MCF 10A (cell line): ENCODE measurements around the gene FAM111B. TPM values are rescaled to one million over a fixed set of nuclear protein-coding genes. Genes with fewer than 3 reads are reported as not detected.

ENCODE experiments used
- BruUV-seq: library from RNA; stranded (reverse); fragments of 400-500 nt; replicated peaks from 2 replicates; lab custom pipeline; 2021; lab: Mats Ljungman, UMichigan
- CTCF ChIA-PET: fragments of 300-600 bp; sonication (Branson Sonifier 250); formaldehyde crosslinking; extraction: SDS; loops from one replicate; lab custom pipeline; 2021; ENCODE audit warnings: antibody characterized with exemption, inconsistent platforms; lab: Yijun Ruan, JAX
- POLR2A ChIA-PET: fragments of 300-600, 350-650 bp; sonication (Branson Sonifier 250); formaldehyde crosslinking; extraction: SDS; loops from one replicate; lab custom pipeline; 2020; ENCODE audit warnings: antibody characterized with exemption, inconsistent platforms; lab: Yijun Ruan, JAX
- DNase-seq: peaks from one replicate; pipeline ENCODE4 v3.0.0-alpha.2; 2018; ENCODE audit not compliant: unreplicated experiment
- H3K27ac Mint-ChIP-seq: one replicate; pipeline ENCODE4 v1.8.0; 2022; ENCODE audit warnings: mild to moderate bottlenecking, low read depth, mixed read lengths; ENCODE audit not compliant: unreplicated experiment
- H3K27me3 Mint-ChIP-seq: one replicate; pipeline ENCODE4 v1.8.0; 2022; ENCODE audit warnings: mixed read lengths; ENCODE audit not compliant: insufficient read depth, unreplicated experiment
- H3K36me3 Mint-ChIP-seq: one replicate; pipeline ENCODE4 v1.8.0; 2022; ENCODE audit warnings: mild to moderate bottlenecking, moderate library complexity, mixed read lengths; ENCODE audit not compliant: insufficient read depth, unreplicated experiment
- H3K4me1 Mint-ChIP-seq: one replicate; pipeline ENCODE4 v1.8.0; 2022; ENCODE audit warnings: mixed read lengths; ENCODE audit not compliant: insufficient read depth, unreplicated experiment
- H3K4me3 Mint-ChIP-seq: one replicate; pipeline ENCODE4 v1.8.0; 2022; ENCODE audit warnings: mild to moderate bottlenecking, moderate library complexity, mixed read lengths; ENCODE audit not compliant: unreplicated experiment
- H3K9me3 Mint-ChIP-seq: one replicate; pipeline ENCODE4 v1.8.0; 2022; ENCODE audit warnings: mixed read lengths; ENCODE audit not compliant: unreplicated experiment
- intact Hi-C: fragments of 100-400 bp; cut with micrococcal nuclease; formaldehyde crosslinking; loops from 2 replicates; pipeline ENCODE4 v1.14.1; 2022
- total RNA-seq: library from RNA; stranded (reverse); gene quantifications from 2 replicates; pipeline ENCODE4 v1.2.3, GENCODE V29; 2022
- TF ChIP-seq, protein P1 (sequence below): fragments of 200-600 bp; IDR thresholded peaks from one replicate; pipeline ENCODE4 v1.8.0; 2022; ENCODE audit warnings: antibody characterized with exemption, mild to moderate bottlenecking; ENCODE audit not compliant: unreplicated experiment

The FAM111B gene
- total RNA-seq, 1 experiment from 2014 or later, result 1.6 TPM

- ChIA-PET POLR2A (no interaction called here), CTCF (interaction anchor here (0.9 to 3.4 kb wide), 3 partner anchors 20 to 47 kb away, joined by 3 to 28 read pairs (median 8); no protein-coding TSS in a partner anchor)
- no peaks in the 10 kb centered on the region for H3K27me3 Mint-ChIP-seq
- H3K27ac Mint-ChIP-seq, result no peak overlapping the region
- peaks cover 8% of the 10 kb centered on the region for H3K9me3 Mint-ChIP-seq
- intact Hi-C loops, result loop anchor here (5.0 kb wide), 1 partner anchor 460 kb away; no protein-coding TSS in a partner anchor
- DNase-seq, result no peak
- no peak overlapping the region for H3K4me3 Mint-ChIP-seq
- no TSS peak for BruUV-seq
- peaks cover 18% of the 10 kb centered on the region for H3K4me1 Mint-ChIP-seq
- H3K36me3 Mint-ChIP-seq, result peaks cover 20% of the 10 kb centered on the region
- TF ChIP-seq, protein P1, sequence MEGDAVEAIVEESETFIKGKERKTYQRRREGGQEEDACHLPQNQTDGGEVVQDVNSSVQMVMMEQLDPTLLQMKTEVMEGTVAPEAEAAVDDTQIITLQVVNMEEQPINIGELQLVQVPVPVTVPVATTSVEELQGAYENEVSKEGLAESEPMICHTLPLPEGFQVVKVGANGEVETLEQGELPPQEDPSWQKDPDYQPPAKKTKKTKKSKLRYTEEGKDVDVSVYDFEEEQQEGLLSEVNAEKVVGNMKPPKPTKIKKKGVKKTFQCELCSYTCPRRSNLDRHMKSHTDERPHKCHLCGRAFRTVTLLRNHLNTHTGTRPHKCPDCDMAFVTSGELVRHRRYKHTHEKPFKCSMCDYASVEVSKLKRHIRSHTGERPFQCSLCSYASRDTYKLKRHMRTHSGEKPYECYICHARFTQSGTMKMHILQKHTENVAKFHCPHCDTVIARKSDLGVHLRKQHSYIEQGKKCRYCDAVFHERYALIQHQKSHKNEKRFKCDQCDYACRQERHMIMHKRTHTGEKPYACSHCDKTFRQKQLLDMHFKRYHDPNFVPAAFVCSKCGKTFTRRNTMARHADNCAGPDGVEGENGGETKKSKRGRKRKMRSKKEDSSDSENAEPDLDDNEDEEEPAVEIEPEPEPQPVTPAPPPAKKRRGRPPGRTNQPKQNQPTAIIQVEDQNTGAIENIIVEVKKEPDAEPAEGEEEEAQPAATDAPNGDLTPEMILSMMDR, result no peak
Observed at GRCh38 chr11:59137190-59137589, 30.2 kb downstream of the FAM111B start.

DNA sequence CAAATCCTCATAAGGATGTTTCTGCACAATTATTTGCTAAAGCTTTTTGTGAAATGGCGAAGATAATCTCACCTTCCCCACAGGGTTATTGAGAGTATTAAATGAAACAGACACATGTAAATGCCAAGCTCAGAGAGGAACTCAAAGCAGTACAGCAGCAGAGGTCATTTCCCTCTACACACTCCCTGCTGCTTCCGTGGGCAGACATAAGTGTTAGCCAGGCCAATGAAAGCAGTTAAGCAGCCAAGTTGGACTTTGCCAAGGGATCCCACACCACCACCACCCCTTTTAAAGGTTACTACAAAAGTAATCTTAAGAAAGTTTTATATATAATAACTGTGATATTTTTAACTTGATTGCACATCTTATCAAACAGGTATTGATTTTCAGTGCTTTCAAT lies 31.6 kb downstream of the FAM111B start:
- Mint-ChIP-seq H3K9me3 (no peaks in the 10 kb centered on the region), H3K4me1 (peaks cover 24% of the 10 kb centered on the region), H3K36me3 (peaks cover 14% of the 10 kb centered on the region), H3K27me3 (no peaks in the 10 kb centered on the region), H3K4me3 (no peak overlapping the region), H3K27ac (no peak overlapping the region)
- TF ChIP-seq, protein P1, result no peak
- ChIA-PET CTCF (interaction anchor here (0.5 to 1.8 kb wide), 5 partner anchors 25 to 677 kb away, joined by 3 to 8 read pairs (median 4); no protein-coding TSS in a partner anchor), POLR2A (no interaction called here)
- no peak for DNase-seq
- intact Hi-C loops, result loop anchor here (5.0 kb wide), 1 partner anchor 461 kb away; no protein-coding TSS in a partner anchor
- BruUV-seq, result no TSS peak

GRCh38 chr11:59141191-59141590 lies 34.2 kb downstream of the FAM111B start:
- Mint-ChIP-seq H3K4me3 (no peak overlapping the region), H3K9me3 (no peaks in the 10 kb centered on the region), H3K36me3 (peaks cover 14% of the 10 kb centered on the region), H3K4me1 (peaks cover 42% of the 10 kb centered on the region), H3K27ac (no peak overlapping the region), H3K27me3 (no peaks in the 10 kb centered on the region)
- BruUV-seq, result no TSS peak
- intact Hi-C loops, result loop anchor here (5.0 kb wide), 2 partner anchors 239 to 564 kb away; partner anchors contain the start of genes LPXN and ZFP91
- TF ChIP-seq, protein P1, result no peak
- DNase-seq, result no peak
- ChIA-PET CTCF (interaction anchor here (0.6 to 10.2 kb wide), 8 partner anchors 16 to 1065 kb away, joined by 3 to 146 read pairs (median 4); partner anchors contain the start of gene FAM111B), POLR2A (interaction anchor here (1.1 to 2.7 kb wide), 5 partner anchors 10 to 40 kb away, joined by 4 to 27 read pairs (median 5); partner anchors contain the start of gene DTX4)

DNA sequence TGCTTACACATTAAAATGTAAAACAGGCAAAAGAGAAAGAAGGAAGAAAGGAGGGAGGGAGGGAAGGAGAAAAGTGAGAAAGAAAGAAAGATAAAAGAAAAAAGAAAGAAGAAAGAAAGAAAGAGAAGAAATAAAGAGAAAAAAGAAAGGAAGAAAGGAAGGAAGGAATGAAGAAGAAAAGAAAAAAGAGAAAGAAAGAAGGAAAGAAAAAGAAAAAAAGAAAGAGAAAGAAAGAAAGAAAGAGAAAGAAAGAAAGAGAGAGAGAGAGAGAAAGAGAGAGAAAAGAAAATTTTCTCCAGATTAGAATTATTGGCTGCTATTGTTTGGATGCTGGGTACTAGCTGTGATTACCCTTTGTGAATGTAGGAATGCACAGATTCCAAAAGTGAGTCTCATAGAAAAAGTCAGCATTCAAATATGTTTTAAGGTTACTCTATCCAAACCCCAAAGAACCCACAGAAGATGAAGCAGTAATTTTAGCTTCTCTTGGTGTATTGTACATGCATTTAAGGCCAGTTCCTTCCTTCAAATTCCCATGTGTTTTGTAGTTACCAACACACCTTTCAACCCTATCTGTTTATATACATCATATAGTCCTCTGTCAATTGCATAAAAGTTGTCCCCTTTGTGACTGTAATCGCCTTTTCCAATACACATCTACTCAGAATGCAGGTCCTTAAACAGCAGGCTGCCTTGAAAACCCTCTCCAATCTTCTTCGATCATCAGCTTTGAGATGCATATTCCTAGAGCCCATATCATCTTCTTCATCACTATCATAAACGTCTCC lies 34.8 kb downstream of the FAM111B start:
- H3K27me3 Mint-ChIP-seq, result no peaks in the 10 kb centered on the region
- H3K27ac Mint-ChIP-seq, result peak overlapping the region; percentile 98
- BruUV-seq, result TSS peak; percentile 53
- H3K36me3 Mint-ChIP-seq, result peaks cover 11% of the 10 kb centered on the region
- intact Hi-C loops, result loop anchor here (1.0 to 5.0 kb wide), 5 partner anchors 16 to 565 kb away; partner anchors contain the start of genes FAM111B, LPXN and ZFP91
- no peak for DNase-seq
- CTCF ChIA-PET, result interaction anchor here (0.6 to 10.2 kb wide), 16 partner anchors 10 to 1065 kb away, joined by 3 to 146 read pairs (median 3); partner anchors contain the start of gene DTX4
- H3K4me3 Mint-ChIP-seq, result peak overlapping the region; percentile 97
- TF ChIP-seq, protein P1, result no peak
- peaks cover 46% of the 10 kb centered on the region for H3K4me1 Mint-ChIP-seq
- H3K9me3 Mint-ChIP-seq, result no peaks in the 10 kb centered on the region
- POLR2A ChIA-PET, result interaction anchor here (0.6 to 2.7 kb wide), 14 partner anchors 9 to 628 kb away, joined by 3 to 27 read pairs (median 4); partner anchors contain the start of genes DTX4 and FAM111B
